ENCODE data around the gene DNAJB6.

- TF ChIP-seq CTCF (IDR thresholded peaks at IDR 0.05; ENCODE audit: low read depth, low read length) (no peak), MYC (IDR thresholded peaks at IDR 0.05; ENCODE audit: low read depth, low read length) (no peak), POLR2A (IDR thresholded peaks at IDR 0.05; ENCODE audit: extremely low read depth, insufficient read length) (no peak)
Observed at GRCh38 chr7:157402388-157402703, 65.5 kb downstream of the DNAJB6 start.
